H7 (cell line): ENCODE results near the gene PIGX. TPM values are rescaled to one million over a fixed set of nuclear protein-coding genes. Genes with fewer than 3 reads are reported as not detected.
A peak's percentile ranks its signal among the peaks of the same experiment; 100 is the strongest.
"Not testable (repeated sequence)": the region's sequence is repeated elsewhere in the genome, so short reads cannot be mapped to it uniquely, and the experiment has no call there.

Experiments
- DNase-seq: peaks from one replicate; pipeline ENCODE4 v3.0.0; 2012
- H3K27me3 ChIP-seq: 2 replicates; pipeline ENCODE4 v1.6.0; 2011; ENCODE audit warnings: mild to moderate bottlenecking, low read length; ENCODE audit not compliant: control insufficient read depth, insufficient read depth
- H3K36me3 ChIP-seq: replicated peaks from 2 replicates; pipeline ENCODE4 v1.5.1; 2011; ENCODE audit warnings: low read length; ENCODE audit not compliant: control insufficient read depth, insufficient read depth
- H3K4me3 ChIP-seq: 2 replicates; pipeline ENCODE4 v1.5.1; 2011; ENCODE audit warnings: low read depth, mild to moderate bottlenecking, control low read depth, low read length, moderate library complexity; ENCODE audit not compliant: insufficient read depth
- total RNA-seq: library from RNA; depleted of rRNA; stranded (reverse); fragments of >200 nt; shearing (Covaris generic); gene quantifications from 2 replicates; pipeline ENCODE4 v1.2.3, GENCODE V29; 2014

Gene PIGX
- total RNA-seq, 1 experiment from 2014 or later = 18.0 TPM

DNA sequence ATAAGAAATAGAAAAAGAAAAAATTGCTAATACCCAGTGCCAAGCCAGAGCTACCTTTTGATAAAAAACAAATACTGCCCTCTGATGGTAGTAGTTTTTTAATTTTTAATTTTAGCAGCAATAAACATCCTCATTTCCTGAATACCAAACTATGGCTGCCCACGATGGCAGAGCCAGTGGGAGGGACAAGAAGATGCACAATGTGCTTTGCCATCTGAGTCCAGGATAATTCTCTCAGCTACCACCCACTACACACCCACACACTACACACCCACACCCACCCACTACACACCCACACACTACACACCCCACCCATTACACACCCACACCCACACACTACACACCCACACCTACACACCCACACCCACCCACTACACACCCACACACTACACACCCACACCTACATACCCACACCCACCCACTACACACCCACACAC is 18.0 kb upstream of the PIGX start:
- no peak overlapping the region for H3K4me3 ChIP-seq
- DNase-seq = no peak
- H3K27me3 ChIP-seq = no peaks in the 10 kb centered on the region
- no peaks in the 10 kb centered on the region for H3K36me3 ChIP-seq

DNA sequence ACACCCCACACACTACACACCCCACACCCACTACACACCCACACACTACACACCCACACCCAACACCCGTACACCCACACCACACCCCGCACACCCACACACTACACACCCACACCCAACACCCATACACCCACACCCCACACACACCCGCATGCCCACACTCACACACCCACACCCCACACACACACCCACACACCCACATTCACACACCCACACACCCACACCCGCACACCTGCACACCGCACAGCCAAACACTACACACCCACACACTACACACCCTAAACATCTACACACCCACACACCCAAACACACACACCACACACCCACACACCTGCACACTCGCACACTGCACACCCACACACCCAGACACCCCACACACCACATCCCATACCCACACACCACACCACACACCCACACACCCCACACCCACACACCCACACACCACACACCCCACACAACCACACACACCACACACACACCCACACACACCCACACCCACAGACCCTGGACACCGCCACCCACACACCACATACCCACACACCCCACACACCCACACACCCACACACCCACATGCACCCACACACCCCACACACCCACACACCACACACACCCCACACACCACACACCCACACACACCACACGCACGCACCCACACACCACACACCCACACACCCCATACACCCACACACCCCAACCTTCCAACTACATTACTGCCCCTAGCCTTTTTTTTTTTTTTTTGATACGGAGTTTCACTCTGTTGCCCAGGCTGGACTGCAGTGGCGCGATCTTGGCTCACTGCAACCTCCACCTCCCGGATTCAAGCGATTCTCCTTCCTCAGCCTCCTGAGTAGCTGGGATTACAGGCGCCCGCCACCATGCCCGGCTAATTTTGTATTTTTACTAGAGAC is 17.0 kb upstream of the PIGX start:
- no peaks in the 10 kb centered on the region for H3K27me3 ChIP-seq
- no peak for DNase-seq
- H3K36me3 ChIP-seq = no peaks in the 10 kb centered on the region
- no peak overlapping the region for H3K4me3 ChIP-seq

DNA sequence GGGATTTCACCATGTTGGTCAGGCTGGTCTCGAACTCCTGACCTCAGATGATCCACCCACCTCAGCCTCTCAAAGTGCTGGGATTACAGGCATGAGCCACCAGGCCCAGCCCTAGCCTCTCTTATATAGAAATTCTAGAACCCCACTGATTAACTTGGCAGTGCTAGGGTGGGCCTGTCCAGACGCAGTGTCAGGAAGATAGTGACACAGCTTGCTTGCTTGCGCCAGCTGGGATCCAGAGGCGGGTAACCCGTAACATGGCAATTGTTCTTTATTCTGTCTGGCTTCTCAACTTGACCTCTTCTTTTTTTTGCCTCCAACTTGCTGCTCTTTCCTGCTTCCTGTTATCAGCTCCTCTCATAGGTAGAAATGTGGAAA is 16.3 kb upstream of the PIGX start:
- Histone ChIP-seq H3K36me3 (no peaks in the 10 kb centered on the region), H3K27me3 (no peaks in the 10 kb centered on the region), H3K4me3 (no peak overlapping the region)
- DNase-seq = no peak

DNA sequence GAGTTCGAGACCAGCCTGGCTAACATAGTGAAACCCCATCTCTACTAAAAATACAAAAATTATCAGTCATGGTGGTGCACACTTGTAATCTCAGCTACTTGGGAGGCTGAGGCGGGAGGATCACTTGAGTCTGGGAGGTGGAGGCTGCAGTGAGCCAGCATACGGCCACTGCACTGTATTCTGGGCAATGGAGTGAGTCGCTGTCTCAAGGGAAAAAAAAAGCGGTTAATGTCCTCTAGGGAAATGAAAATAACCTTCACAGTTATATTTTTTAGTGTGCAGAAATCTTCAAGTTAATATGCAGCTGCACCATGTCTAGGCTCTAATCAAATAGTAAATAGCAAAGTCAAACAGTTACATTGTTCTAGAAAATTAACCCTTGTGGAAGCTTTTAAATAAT is 14.9 kb upstream of the PIGX start:
- Histone ChIP-seq H3K4me3 (no peak overlapping the region), H3K36me3 (no peaks in the 10 kb centered on the region), H3K27me3 (no peaks in the 10 kb centered on the region)
- DNase-seq = no peak

DNA sequence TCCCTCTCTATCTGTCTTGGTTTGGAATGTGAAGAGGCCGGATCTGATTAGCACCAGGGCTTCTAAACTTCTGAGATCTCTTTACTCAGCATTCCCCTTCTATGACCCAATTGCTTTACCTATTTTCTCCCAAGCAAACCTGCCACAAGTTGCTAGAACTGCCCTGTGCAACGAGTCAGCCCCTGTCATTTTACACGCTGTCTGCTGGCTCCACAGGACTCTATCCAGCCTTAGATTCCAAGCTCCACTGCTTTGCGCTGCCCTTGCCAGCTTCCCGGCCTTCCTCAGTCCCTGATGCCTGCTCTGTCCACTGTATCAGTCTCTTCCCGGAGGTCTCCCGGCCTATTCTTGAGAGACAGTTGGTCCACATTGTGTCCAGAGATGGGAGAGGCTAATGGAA is 12.4 kb upstream of the PIGX start:
- Histone ChIP-seq H3K4me3 (no peak overlapping the region), H3K27me3 (no peaks in the 10 kb centered on the region), H3K36me3 (no peaks in the 10 kb centered on the region)
- DNase-seq = no peak

DNA sequence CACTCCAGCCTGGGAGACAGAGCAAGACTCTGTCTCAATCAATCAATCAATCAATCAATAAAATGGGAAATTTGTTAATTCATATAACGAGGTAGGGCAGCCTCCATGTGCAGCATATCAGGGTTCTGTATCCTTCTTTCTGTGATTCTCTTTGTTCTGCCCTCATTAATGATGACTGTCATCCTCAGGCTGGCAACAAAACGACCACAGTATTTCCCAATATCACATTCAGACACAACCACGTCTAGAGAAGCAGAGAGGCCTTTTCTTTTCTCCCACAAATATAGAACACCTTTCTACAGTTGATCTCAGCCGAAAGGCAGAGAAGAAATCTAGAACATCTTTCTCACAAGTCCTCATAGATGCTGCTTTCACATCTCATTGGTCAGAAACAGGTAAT is 11.4 kb upstream of the PIGX start:
- H3K36me3 ChIP-seq = no peaks in the 10 kb centered on the region
- no peaks in the 10 kb centered on the region for H3K27me3 ChIP-seq
- no peak for DNase-seq
- H3K4me3 ChIP-seq = no peak overlapping the region

DNA sequence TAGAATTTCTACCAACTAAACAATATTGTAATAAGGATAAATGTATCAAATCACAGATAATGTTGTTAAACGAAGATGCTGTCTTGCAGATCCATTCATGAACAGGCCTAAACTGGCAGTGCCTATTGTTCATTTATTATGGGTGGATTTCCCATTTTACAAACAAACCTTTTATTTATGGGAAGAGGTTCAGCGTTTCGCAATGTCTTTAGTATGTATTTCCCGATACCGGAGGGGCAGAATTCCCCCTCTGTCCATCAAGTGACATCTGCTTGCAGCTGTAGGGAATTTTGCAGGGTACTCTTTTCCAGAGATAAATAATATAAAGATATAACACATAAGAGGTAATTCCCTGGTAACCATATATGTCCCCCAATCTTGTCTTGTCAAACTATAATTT is 5.8 kb upstream of the PIGX start:
- Histone ChIP-seq H3K4me3 (no peak overlapping the region), H3K36me3 (no peaks in the 10 kb centered on the region), H3K27me3 (no peaks in the 10 kb centered on the region)
- DNase-seq = no peak

DNA sequence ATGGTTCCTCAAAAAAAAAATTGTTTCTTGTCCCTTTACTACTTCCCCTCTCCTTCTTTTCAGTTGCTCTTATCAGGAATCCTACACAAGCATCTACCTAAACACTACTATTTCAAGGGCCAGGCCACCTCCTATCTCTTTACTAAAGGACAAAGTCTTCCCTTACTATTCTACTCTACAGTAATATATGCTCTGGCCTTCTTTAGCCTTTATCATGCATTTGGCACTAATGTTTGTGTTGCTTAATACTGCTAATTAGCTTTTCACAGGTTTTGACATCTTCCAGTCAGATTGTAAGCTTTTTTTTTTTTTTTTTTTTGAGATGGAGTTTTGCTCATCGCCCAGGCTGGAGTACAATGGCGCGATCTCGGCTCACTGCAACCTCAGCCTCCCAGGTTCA is 5.4 kb upstream of the PIGX start:
- Histone ChIP-seq H3K4me3 (no peak overlapping the region), H3K36me3 (no peaks in the 10 kb centered on the region), H3K27me3 (no peaks in the 10 kb centered on the region)
- no peak for DNase-seq

DNA sequence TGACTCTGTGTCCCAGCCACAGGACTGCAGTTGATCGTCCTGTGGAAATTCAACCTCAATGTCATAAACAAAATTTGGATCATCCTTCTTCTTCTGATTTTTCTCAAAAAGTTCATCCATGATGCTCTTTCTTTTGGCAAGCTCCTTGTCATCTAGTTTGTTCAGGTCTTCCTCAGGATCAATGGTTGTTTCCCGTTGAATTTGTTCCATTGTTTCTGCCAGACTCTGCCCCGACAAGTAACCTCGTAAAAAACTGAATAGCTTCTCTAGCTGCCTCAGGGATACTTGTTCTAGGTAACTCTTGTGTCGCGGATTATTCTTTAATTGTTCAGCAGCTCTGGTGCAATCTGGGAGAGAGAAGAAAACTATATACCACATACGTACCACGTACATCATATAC is 4.6 kb upstream of the PIGX start:
- H3K36me3 ChIP-seq = no peaks in the 10 kb centered on the region
- no peak overlapping the region for H3K4me3 ChIP-seq
- no peak for DNase-seq
- H3K27me3 ChIP-seq = no peaks in the 10 kb centered on the region

DNA sequence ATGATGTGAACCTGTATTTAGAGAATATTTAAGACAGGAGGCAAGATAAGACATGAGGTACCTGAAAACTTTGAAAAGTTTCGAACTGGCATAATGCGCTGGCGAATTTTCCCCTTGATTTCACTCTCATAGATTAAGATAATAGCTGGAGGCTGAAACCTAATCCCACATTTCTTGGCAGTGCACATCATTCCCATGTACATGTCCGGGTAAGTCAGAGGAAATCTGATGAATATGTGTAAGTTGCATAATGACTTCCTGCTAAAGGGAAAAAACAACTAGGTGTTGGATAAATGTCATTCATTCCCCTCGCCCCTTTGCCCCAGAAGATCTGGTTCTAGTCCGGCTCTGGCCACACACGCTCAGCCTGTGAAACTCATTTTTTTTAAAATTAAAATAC is 3.7 kb upstream of the PIGX start:
- Histone ChIP-seq H3K4me3 (no peak overlapping the region), H3K27me3 (no peaks in the 10 kb centered on the region), H3K36me3 (no peaks in the 10 kb centered on the region)
- DNase-seq = no peak

DNA sequence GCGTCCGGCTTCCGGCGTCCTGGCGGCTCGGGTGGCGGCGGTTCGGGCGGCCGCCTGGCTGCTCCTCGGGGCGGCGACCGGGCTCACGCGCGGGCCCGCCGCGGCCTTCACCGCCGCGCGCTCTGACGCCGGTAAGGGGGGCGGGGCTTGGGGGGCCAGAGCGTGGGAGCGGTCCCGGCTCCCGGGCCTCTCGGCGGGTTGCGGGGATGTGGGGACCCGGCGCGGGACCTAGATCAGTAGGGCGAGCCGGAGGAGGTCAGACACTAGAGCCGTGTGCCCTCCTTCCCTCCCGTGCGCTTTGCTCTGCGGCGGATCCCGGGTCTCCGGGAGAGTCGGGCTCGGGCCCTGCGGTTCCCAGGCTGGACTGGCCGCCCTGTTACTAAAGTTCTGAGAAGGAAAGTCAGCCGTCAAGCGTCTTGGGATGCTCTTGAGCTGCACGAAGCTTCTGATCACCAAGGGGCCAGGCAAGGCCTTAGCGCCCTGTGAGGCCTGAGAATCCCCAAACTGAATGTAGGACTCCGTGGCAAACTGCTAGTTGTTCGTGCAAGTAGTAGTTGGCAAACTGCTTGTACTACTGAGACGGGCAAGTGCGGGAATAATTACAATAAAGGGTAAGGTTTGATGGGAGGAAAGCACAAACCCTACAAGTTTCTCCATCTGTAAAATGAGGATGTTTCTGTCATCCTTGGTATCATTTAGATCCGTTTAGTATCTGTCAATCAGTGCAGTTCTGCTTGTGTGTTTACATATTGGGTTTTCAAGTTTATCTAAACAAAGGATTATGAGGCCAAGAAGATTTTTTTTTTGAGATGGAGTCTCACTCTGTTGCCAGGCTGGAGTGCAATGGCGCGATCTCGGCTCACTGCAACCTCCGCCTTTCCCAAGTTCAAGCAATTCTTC is 587 bp downstream of the PIGX start:
- Histone ChIP-seq H3K36me3 (no peaks in the 10 kb centered on the region), H3K27me3 (no peaks in the 10 kb centered on the region), H3K4me3 (peak overlapping the region; percentile 82)
- no peak for DNase-seq

DNA sequence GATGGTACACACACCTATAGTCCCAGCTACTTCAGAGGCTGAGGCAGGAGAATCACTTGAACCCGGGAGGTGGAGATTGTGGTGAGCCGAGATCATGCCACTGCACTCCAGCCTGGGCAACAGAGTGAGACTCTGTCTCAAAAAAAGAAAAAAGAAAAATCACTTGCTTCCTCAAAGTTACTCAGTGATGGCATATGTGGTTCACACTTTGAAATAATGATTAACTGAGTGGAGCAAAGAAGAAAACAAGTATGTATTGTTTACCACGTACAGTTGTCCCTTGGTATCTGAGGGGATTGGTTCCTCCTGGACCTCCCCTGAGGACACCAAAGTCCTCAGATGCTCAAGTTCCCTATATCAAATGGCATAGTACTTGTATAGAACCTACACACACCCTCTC is 5.0 kb downstream of the PIGX start:
- not testable (repeated sequence) for DNase-seq, H3K27me3 ChIP-seq, H3K36me3 ChIP-seq, H3K4me3 ChIP-seq

DNA sequence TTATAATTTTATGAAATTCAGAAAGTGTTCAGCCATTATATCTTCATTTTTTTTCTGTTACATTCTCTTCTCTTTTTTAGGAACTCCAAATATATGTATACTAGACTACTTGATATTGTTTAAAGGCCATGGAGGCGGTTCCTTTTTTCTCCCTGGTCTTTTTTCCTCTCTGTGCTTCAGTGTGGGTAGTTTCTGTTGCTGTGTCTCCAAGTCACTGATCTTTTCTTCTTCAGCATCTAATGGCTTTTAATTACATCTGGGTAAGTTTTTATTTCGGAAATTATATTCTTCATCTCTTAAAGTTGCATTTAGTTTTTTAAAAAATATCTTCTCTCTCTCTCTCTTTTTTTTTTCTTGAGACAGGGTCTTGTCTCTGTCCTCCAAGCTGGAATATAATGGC is 8.9 kb downstream of the PIGX start:
- no peak overlapping the region for H3K4me3 ChIP-seq
- DNase-seq = no peak

DNA sequence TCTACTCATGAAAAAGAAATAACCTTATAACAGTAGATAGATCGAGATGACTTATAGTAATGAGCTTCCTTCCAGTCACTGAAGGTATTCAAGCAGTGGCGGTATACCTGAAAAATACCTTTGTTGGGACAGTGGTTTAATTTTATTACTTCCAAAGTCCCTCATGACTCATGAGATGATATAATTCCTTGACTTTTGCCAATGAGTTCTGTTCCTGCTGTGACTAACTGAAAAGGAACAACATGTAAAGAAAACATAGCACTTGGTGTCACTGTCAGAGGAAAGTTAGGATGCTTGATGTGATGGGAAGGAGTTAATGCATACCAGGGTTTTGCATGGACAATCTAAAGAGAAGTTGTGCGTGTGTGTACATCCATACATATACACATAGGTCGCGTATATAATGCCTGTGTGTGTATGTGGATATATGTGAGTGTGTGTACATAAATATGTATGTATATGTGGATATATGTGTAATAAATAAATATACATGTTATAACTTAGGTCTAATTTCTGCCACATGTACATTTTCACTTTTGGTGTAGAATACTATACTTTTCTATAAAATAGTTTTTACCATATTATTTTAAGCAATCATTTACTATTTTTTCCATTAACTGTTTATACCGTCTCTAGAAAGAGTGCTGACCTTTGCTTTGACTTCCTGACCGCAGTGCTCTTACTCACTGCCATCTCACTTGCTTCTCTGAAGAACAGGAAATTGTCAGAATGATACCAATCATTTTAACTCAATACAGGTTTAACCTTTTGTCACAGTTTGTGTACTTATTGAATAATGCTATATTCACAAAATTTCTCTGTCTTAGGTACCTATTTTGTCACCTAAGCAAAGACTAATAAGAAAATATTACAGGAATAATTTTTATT is 14.9 kb downstream of the PIGX start:
- DNase-seq = no peak

More for the DNA sequence above, 8.9 kb downstream of the PIGX start:
- Histone ChIP-seq H3K27me3 (no peaks in the 10 kb centered on the region), H3K36me3 (no peaks in the 10 kb centered on the region)

More for the DNA sequence above, 14.9 kb downstream of the PIGX start:
- Histone ChIP-seq H3K4me3 (no peak overlapping the region), H3K27me3 (no peaks in the 10 kb centered on the region), H3K36me3 (no peaks in the 10 kb centered on the region)
